NCI-H128 (cell line): Measurements from ENCODE around the gene RBM38.

Source experiments
- DNase-seq: peaks from one replicate; lab custom pipeline; 2025; ENCODE audit not compliant: unreplicated experiment; lab: John Stamatoyannopoulos, UW

RBM38 gene

GRCh38 chr20:57433657-57434389 lies 42.6 kb downstream of the RBM38 start:
- no peak for DNase-seq

GRCh38 chr20:57434390-57434700 lies 43.1 kb downstream of the RBM38 start:
- no peak for DNase-seq

DNA sequence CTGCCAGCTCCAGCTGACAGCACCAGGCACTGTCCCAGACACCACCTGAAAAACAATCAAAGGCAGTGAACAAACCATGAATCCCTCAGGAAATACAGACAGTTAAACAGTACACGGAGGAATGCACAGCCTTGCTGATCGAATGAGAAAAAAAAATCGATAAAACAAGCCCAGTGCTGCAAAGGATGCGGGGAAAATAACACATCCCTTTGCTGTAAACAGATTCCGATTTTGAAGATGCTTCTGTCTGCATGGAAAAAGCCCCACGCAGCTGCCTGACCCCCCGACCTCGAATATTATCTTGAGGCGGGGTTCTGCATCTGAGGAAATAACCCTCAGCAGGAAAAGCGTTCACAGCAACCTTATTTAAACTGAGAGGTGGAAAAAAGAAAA lies 43.9 kb downstream of the RBM38 start:
- DNase-seq = no peak

- DNase-seq = peak; percentile 78
Observed at GRCh38 chr20:57435498-57436222, 44.5 kb downstream of the RBM38 start.

GRCh38 chr20:57436223-57436545 lies 45.0 kb downstream of the RBM38 start:
- no peak for DNase-seq

- no peak for DNase-seq
Observed at GRCh38 chr20:57437267-57437666, 46.1 kb downstream of the RBM38 start.

DNA sequence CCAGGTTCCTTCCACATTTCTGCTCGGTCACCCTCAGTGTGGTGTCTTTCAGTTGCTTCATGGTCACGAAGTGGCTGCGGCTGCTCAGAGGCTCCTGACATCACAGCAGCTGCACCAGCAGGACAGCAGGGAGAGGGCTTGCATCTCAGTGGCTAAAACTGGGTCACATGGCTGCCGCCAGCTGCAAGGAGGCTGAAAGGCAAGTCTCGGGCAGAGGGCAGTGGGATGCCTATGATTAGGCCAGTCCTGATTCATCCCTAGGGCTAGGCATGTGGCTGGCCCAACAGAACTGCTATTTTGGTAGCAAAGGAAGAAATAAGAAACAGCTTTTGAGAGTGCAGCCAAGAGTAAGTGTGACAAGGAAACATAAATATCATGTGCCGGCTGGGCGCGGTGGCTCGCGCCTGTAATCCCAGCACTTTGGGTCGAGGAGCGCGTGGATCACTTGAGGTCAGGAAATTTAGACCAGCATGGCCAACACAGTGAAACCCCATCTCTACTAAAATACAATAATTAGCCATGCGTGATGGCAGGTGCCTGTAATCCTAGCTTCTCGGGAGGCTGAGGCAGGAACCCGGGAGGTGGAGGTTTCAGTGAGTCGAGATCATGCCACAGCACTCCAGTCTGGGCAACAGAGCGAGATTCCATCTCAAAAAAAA lies 46.6 kb downstream of the RBM38 start:
- no peak for DNase-seq

GRCh38 chr20:57438552-57438951 lies 47.4 kb downstream of the RBM38 start:
- no peak for DNase-seq

DNA sequence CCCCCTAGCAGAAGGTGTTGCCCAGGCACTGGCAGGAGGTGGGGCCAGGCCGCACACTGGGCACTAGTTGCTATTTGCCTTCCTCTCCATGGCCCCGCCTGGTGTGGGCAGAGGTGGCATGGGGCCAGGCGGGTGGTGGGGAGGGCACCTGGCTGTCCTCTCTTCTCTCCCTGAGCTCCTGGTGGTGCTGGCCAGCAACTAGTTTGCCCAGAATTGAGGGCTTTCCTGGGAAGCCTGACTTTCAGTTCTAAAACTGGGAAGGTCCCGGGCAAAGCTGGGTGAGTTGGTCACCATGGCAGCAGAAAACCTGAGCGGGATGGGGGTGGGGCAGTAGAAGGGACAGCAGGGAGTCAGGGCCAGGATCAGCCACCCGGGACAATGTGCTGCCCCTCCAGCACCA lies 48.2 kb downstream of the RBM38 start:
- DNase-seq = peak; percentile 20

DNA sequence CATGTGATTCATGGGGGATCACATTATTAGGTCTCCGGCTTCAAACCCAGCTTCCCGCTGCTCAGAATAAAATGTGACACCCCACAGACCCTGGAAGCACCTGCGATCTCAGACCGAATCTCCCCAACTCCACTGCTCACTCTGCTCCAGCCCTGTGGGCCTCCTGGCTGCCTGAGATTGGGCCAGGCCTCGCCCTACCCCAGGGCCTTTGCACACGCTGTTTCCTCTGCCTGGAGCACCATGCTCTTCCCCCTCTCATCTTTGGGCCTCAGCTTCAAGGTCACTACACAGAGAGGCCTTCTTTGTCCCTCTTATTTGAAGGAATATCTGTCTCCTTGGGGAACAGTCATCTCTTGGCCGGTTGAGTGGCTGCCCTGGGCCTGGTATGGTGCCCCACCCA lies 48.8 kb downstream of the RBM38 start:
- DNase-seq = no peak

DNA sequence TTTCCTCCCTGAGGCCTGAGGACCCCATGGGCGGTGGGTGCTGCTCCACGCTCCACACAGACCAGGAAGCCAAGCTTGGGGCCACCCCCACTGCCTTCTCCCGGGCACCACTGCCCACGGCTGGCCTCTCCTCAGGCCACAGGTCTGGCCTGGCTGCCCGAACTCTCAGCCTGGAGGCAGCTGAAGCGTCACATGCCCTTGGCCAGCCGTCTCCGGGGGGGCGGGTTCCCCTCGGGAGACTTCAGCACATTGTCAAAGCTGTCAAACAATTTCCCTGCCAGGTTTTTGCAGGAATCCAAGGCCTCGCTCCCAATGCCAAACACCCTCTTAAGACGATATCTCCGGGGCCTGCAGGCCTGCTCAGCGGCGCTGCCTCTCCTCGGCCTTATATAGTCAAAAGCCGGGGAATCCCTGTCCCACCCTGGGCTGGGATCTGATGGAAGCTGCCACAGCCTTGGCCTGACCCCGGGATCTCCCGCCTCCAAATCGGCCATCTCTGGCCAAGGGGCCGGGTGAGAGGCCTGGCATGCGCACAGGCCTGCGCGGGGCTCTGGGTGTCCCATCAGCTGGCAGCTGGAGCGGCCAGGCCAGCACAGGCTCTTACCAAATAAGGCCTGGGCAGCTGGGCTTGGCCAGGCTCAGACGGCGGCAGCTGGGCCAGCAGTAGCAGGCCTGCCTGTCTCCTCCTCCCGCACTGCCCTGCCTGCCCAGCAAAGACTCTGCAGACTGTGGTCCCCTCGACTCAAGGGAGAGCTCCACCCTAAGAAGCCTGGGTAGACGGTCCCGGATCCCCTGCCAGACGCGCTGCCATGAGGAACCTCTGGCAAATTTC lies 49.7 kb downstream of the RBM38 start:
- no peak for DNase-seq

- no peak for DNase-seq
Observed at GRCh38 chr20:57441510-57442154, 50.4 kb downstream of the RBM38 start.

- DNase-seq = no peak
Observed at GRCh38 chr20:57442158-57442887, 51.1 kb downstream of the RBM38 start.

DNA sequence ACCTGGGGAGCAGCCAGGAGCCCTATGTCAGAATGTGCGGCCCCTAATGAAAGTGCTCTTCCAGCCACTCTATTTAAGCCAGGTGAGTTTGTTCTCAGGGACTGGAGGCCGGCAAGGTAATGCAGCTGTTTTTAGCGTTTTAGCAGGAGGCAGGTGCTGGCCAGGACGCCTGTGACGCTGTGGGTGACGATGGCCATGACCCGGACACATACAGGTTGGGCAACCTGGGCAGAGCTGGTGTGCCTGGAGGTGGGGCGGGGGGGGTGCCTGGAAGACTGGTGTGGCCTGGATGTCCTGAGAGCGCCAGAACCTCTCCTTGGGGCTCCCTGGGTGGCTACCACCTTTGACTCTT lies 51.7 kb downstream of the RBM38 start:
- no peak for DNase-seq

GRCh38 chr20:57443349-57444265 lies 52.4 kb downstream of the RBM38 start:
- DNase-seq = no peak

DNA sequence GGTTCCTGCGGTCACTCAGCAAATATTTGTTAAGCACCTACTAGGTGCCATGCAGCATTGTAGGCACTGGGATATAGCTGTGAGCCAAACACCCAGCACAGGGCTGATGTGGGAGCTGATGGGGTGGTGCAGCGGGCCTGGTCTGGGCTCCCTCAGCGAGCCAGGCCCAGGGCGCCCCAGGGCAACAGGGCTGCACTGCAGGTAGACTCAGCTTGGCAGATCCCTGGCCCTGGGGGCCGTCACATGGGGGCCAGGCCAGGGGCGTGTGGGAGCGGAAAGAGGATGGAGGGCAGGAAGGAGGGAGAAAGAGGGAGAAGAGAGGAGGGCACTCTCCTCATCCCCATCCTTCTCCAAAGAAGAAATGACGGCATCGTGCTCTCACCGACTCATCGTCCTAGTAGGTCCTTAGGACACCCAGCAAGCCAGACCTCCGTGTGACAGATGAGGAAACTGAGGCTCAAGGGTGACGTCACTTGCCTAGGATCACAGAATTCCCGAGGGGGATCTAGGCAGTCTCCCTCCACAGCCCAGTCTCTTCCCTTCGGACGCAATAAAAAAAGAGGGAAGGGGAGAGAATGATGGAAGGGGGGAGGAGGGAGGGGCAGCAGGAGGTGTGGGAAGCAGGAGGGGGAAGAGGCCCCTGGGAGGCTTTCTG lies 53.3 kb downstream of the RBM38 start:
- no peak for DNase-seq

DNA sequence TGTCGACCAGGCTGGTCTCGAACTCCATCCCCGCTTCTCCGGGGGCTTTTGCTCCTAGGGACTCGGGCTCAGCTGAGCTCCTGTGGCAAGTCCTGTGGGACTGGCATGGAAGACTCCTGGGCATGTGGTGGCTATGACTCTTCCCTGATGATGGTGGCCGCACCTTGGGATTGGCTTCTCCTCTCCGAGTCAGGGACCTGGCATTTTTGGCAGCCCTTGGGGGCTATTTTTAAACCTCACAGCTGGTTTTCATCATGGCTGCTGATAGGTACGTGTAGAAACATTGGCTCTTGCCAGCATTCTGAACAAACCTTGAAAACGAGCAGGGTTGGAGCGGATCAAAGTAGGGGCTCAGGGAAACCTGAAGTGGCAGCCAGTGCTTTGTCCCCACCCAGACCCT lies 54.1 kb downstream of the RBM38 start:
- DNase-seq = no peak

GRCh38 chr20:57445774-57446173 lies 54.6 kb downstream of the RBM38 start:
- DNase-seq = no peak

- no peak for DNase-seq
Observed at GRCh38 chr20:57448764-57449354, 57.7 kb downstream of the RBM38 start.
